Fibroblast of skin of abdomen (primary cell): Measurements from ENCODE around the gene ZXDA. TPM values are rescaled to one million over a fixed set of nuclear protein-coding genes. Genes with fewer than 3 reads are reported as not detected.
"Not testable (repeated sequence)": the region's sequence is repeated elsewhere in the genome, so short reads cannot be mapped to it uniquely, and the experiment has no call there.

Source experiments
- DNase-seq: peaks from one replicate; pipeline ENCODE4 v3.0.0-alpha.2; 2013
- polyA plus RNA-seq, 2 experiments: library from polyadenylated mRNA; unstranded; fragments of 120-200 nt; gene quantifications; one replicate each; pipeline ENCODE4 v1.2.1, GENCODE V29; 2013; ENCODE audit not compliant: insufficient read length in 2 of 2

The ZXDA gene, protein sequence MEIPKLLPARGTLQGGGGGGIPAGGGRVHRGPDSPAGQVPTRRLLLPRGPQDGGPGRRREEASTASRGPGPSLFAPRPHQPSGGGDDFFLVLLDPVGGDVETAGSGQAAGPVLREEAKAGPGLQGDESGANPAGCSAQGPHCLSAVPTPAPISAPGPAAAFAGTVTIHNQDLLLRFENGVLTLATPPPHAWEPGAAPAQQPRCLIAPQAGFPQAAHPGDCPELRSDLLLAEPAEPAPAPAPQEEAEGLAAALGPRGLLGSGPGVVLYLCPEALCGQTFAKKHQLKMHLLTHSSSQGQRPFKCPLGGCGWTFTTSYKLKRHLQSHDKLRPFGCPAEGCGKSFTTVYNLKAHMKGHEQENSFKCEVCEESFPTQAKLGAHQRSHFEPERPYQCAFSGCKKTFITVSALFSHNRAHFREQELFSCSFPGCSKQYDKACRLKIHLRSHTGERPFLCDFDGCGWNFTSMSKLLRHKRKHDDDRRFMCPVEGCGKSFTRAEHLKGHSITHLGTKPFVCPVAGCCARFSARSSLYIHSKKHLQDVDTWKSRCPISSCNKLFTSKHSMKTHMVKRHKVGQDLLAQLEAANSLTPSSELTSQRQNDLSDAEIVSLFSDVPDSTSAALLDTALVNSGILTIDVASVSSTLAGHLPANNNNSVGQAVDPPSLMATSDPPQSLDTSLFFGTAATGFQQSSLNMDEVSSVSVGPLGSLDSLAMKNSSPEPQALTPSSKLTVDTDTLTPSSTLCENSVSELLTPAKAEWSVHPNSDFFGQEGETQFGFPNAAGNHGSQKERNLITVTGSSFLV
- 2.5 TPM for polyA plus RNA-seq (2013, experiment 1 of 2; ENCODE audit: insufficient read length)
- polyA plus RNA-seq (2013, experiment 2 of 2; ENCODE audit: insufficient read length) = 2.5 TPM

DNA sequence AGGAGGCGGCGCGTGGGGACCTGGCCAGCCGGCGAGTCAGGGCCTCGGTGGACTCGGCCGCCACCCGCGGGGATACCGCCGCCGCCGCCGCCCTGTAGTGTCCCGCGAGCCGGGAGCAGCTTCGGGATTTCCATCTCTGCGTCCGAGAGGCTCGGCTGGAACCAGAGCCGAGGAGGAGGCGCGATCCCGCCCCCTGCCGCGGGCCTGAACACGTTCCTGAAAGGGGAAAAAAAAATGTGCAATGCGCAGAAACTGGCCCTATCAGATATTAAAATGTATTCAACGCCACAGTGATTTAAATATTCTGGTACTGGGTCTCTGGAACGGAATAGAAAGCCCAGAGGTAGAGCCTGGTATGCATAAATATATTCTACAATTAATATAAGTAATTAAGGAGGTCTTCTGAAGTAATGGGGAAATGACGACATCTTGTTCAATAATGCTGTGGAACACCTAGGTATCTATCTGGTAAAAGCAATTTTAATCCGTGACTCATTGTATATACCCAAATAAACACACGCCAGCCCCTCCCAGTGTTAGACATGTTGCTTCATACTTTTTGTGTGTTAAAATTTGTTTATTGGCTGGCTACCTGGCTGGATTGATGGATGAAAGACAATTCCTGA is at the start of gene ZXDA:
ZXDA (minus strand) TSS at position 172 of the 626 bp plus-strand sequence; CDS start at position 134, 38 bp downstream.
- DNase-seq = peak; percentile 13

- no peak for DNase-seq
These were observed 42.0 kb upstream of the ZXDA start for GRCh38 chrX:57952320-57952678.

- no peak for DNase-seq
These were observed 41.5 kb upstream of the ZXDA start for GRCh38 chrX:57951666-57952319.

- no peak for DNase-seq
These were observed 23.1 kb upstream of the ZXDA start for GRCh38 chrX:57933321-57933720.

DNA sequence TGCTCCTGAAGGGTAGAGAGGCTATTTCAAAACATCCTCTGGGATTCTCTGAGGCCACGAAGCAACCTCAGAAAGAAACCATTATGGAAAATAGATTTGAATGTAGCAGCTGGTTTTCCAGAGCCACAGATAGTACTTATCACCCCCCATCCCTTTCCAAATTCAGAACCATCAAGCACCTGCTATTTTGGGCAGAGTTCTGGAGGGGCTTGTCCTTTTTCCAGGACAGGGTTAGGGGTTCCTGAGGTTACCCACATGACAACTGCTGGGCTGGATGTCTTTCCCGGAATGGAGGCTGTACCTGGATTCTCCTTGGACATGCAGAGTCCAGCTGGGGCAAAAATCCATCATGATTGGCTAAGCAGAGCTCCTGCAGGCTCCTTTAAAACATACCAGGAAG is 22.0 kb upstream of the ZXDA start:
- DNase-seq = no peak

DNA sequence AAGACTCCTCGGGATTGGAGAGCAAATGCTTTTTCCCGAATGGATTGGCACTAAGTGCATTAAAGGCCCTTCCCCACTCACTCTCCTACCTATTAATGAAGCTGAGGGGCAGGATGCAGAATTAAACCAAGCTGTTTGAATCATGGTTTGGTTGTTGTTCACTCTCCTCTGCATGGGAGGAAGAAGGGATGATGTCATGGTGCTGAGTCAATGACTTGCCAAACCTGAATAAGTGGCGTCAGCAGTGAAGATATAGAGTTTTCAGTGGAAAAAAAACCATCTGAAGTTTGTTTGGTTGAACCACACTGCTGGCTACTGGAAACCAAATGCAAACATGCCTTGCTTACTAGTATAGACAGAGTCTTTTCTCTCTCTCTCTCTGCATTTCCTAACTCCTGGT is 19.8 kb upstream of the ZXDA start:
- no peak for DNase-seq

- peak; percentile 13 for DNase-seq
These were observed 19.1 kb upstream of the ZXDA start for GRCh38 chrX:57929373-57929772.

DNA sequence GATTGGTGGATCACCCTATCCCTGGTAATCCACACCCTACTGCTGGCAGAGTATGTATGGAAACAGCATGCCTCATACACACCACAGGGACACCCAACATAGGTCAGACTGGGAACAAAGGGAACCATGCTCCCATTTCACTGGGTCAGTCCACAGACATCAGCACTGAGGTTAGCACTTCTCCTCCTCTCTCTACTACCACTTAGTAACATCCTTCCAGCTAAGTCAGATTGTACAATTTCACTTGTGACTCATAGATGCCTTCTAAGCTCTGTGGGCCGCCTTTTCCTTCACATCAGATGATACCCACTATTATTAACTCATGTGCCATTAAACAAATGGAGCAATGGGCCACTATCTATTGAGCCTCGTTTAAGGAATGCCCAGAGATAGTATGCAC is 15.5 kb upstream of the ZXDA start:
- no peak for DNase-seq

DNA sequence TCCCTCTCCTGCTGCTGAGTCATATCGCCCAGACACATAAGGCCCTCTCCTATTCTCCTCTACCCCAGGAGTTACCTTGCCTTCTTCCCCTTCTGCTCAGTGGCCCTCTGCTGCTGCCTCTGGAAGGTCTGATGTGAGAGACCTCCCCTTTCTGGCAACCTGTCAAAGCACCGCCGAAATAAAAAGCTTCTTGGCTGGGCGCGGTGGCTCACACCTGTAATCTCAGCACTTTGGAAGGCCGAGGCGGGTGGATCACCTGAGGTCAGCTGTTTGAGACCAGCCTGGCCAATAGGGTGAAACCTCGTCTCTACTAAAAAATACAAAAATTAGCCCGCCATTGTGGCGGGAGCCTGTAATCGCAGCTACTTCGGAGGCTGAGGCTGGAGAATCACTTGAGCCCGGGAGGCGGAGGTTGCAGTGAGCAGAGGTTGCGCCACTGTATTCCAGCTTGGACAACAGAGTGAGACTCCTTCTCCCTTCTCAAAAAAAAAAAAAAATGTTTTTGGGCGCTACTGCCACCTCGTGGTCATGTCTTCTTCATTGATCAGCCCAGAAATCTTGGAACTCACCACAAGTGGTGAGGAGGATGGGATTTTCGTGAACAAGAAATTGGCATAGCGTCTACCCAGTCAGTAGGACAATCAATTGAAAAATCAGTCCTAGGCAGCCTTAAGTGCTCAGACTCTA is 8.6 kb upstream of the ZXDA start:
- peak; percentile 23 for DNase-seq

- DNase-seq = no peak
These were observed 5.4 kb upstream of the ZXDA start for GRCh38 chrX:57915680-57916079.

- DNase-seq = peak; percentile 14
These were observed 517 bp downstream of the ZXDA start for GRCh38 chrX:57909595-57910286.

DNA sequence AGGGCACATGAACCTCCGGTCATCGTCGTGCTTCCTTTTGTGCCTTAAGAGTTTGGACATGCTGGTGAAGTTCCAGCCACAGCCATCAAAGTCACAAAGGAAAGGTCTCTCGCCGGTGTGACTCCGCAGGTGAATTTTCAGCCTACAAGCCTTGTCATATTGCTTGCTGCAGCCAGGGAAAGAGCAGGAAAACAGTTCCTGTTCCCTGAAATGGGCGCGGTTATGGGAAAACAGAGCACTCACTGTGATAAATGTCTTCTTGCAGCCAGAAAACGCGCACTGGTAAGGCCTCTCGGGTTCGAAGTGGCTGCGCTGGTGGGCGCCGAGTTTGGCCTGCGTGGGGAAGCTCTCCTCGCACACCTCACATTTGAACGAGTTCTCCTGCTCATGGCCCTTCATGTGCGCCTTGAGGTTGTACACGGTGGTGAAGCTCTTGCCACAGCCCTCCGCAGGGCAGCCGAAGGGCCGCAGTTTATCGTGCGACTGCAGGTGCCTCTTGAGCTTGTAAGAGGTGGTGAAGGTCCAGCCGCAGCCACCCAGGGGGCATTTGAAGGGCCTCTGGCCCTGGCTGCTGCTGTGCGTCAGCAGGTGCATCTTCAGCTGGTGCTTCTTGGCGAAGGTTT is 1.2 kb downstream of the ZXDA start:
- DNase-seq = not testable (repeated sequence)

- peak; percentile 53 for DNase-seq
These were observed 3.5 kb downstream of the ZXDA start for GRCh38 chrX:57906790-57907189.

DNA sequence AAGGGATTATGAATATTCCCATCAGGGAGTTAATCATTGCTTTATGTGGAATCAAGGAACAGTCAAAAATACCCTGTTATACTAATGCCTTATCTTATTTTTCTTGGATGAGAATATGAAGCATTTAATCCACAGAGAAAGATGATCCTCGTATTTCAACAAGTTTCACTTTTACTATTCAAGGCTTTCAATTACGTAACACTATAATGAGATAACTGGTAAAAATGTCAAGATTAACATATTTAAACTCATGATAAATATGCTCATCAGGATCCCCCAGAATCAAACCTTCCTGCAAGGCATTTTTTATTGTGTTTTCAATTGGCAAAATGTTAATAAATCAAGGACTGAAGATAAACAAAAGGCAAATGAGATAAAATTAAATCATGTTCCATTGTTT is 5.1 kb downstream of the ZXDA start:
- no peak for DNase-seq

GRCh38 chrX:57904176-57904880 is 5.9 kb downstream of the ZXDA start:
- DNase-seq = no peak

DNA sequence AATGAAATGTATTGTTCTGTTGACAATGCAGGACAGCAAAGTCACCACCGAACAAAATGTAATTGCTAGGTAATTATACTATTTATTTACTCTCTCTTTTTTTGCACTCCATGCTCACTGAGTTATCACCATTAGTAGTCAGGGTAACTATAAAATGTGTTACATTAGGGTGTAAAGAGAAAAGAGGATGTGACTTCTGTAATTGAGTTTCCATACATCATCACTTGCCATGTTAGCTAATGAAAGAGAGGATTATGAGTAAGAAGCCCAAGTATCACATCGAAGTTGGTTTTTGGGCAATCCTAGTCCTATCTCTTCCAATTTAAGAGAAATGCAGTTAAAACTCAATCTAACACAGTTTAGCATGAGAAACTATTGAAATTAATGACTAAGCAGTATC is 7.6 kb downstream of the ZXDA start:
- DNase-seq = no peak

DNA sequence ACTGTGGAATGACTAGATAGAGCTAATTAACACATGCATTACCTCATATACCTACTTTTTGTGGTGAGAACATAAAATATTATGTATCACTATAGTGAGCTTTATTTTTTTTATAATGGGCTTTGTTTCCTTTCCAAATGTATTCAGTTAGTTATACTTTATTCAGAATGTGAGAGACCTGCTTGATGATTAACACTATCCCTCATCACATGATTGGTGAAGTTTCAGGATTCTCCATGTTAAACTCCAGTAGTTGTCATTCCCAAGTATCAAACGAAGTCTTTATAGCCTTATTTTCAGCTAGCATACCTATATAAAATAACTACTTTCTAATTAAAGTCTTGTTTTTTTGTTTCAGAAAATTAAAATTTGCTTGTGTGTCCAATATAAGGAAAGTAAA is 8.8 kb downstream of the ZXDA start:
- DNase-seq = no peak

DNA sequence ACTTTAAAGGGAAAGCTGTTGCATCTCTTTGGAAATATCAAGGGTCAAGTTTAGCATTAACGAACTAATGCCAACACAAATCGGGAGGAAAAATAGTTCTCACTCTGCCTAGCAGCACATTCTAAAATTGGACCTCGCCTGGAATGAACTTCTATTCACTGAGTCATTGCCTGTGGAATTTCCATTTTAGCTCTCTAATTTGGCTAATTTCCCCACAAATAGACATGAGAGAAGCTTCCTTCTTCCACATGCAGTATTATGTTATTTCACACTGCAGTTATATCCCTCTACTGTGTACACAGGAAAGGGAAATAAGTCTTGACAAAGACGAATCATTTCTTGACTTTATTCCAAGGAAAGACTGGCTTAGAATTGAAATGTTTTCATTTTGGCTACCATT is 9.3 kb downstream of the ZXDA start:
- DNase-seq = peak; percentile 53

GRCh38 chrX:57899906-57900305 is 10.4 kb downstream of the ZXDA start:
- no peak for DNase-seq

DNA sequence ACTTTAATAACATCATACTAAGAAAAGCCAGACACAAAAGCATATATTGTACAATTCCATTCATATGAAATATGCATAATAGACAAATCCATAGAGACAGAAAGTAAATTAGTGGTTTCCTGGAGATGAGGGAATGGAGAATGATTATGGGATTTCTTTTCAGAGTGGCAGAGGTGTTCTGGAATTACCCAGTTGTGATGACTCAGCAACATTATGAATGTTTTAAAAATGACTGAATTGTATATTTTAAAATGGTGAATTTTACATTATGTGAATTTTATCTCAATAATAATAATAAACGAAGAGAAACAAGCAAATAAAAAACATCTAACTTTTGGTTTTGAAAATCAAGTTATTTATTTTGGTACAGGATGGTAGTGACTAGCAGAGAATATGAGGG is 11.2 kb downstream of the ZXDA start:
- no peak for DNase-seq
